WTC11 (cell line): Measurements from ENCODE around the gene SLC8A1. TPM values are rescaled to one million over a fixed set of nuclear protein-coding genes. Genes with fewer than 3 reads are reported as not detected.

Experiments used
- ATAC-seq: fragments of 200-7000 bp; cut with Tn5 transposase; 2 replicates; pipeline ENCODE4 v1.10.0; 2021; ENCODE audit warnings: mild to moderate bottlenecking, moderate library complexity
- CTCF ChIA-PET: fragments of 300-600 bp; sonication (Branson Sonifier 250); formaldehyde crosslinking; loops from one replicate; lab custom pipeline; 2021; ENCODE audit warnings: antibody characterized with exemption; lab: Charles Lee
- POLR2A ChIA-PET: fragments of 350-600 bp; sonication (Branson Sonifier 250); formaldehyde crosslinking; loops from one replicate; lab custom pipeline; 2021; ENCODE audit warnings: antibody characterized with exemption; lab: Charles Lee
- DNase-seq: peaks from one replicate; pipeline ENCODE4 v3.0.0; 2021; ENCODE audit warnings: low spot score
- H3K27ac Mint-ChIP-seq: 2 replicates; pipeline ENCODE4 v1.8.0; 2021; ENCODE audit warnings: mixed read lengths
- H3K27me3 Mint-ChIP-seq: 2 replicates; pipeline ENCODE4 v1.8.0; 2021; ENCODE audit warnings: low read depth, mild to moderate bottlenecking, moderate library complexity, mixed read lengths
- H3K36me3 Mint-ChIP-seq: 2 replicates; pipeline ENCODE4 v1.8.0; 2021; ENCODE audit warnings: mixed read lengths
- H3K4me1 Mint-ChIP-seq: 2 replicates; pipeline ENCODE4 v1.8.0; 2022; ENCODE audit warnings: mixed read lengths
- H3K4me3 Mint-ChIP-seq: 2 replicates; pipeline ENCODE4 v1.8.0; 2021; ENCODE audit warnings: mild to moderate bottlenecking, moderate library complexity, mixed read lengths
- H3K9me3 Mint-ChIP-seq: 2 replicates; pipeline ENCODE4 v1.8.0; 2021; ENCODE audit warnings: mixed read lengths
- CDX4 ChIP-seq: fragments of 250-450 bp; sonication (Bioruptor Pico); IDR thresholded peaks from 2 replicates; pipeline ENCODE4 v1.9.0; 2021; ENCODE audit warnings: moderate library complexity, mild to moderate bottlenecking, inconsistent platforms, borderline replicate concordance
- ELF4 ChIP-seq: sonication (generic); formaldehyde crosslinking; IDR thresholded peaks from 2 replicates; pipeline ENCODE4 v1.8.1; 2022; ENCODE audit warnings: low read depth, mild to moderate bottlenecking, moderate library complexity, missing genetic modification reagents
- FOXJ3 ChIP-seq: sonication (generic); formaldehyde crosslinking; IDR thresholded peaks from 2 replicates; pipeline ENCODE4 v1.9.0; 2021; ENCODE audit warnings: missing genetic modification reagents, mild to moderate bottlenecking, borderline replicate concordance
- FOXK1 ChIP-seq: sonication (generic); formaldehyde crosslinking; IDR thresholded peaks from 2 replicates; pipeline ENCODE4 v1.8.0; 2022; ENCODE audit warnings: mild to moderate bottlenecking, moderate library complexity, missing genetic modification reagents
- FOXP1 ChIP-seq: sonication (generic); formaldehyde crosslinking; IDR thresholded peaks from 2 replicates; pipeline ENCODE4 v1.8.0; 2022; ENCODE audit warnings: missing genetic modification reagents, mild to moderate bottlenecking, moderate library complexity, borderline replicate concordance
- HMGXB4 ChIP-seq: sonication (generic); formaldehyde crosslinking; IDR thresholded peaks from 2 replicates; pipeline ENCODE4 v1.8.1; 2023; ENCODE audit warnings: mild to moderate bottlenecking, moderate library complexity, missing genetic modification reagents
- JUN ChIP-seq: sonication (generic); formaldehyde crosslinking; IDR thresholded peaks from 2 replicates; pipeline ENCODE4 v1.8.0; 2023; ENCODE audit warnings: mild to moderate bottlenecking, missing genetic modification reagents
- MYBL2 ChIP-seq: sonication (generic); formaldehyde crosslinking; IDR thresholded peaks from 2 replicates; pipeline ENCODE4 v1.8.1; 2023; ENCODE audit warnings: mild to moderate bottlenecking, moderate library complexity, missing genetic modification reagents
- NR3C1 ChIP-seq: sonication (generic); formaldehyde crosslinking; conservative IDR thresholded peaks from 2 replicates; pipeline ENCODE4 v1.8.1; 2023; ENCODE audit warnings: low read depth, mild to moderate bottlenecking, missing genetic modification reagents
- SMAD4 ChIP-seq: sonication (generic); formaldehyde crosslinking; IDR thresholded peaks from 2 replicates; pipeline ENCODE4 v1.8.0; 2022; ENCODE audit warnings: mild to moderate bottlenecking, missing genetic modification reagents
- TEAD1 ChIP-seq: sonication (generic); formaldehyde crosslinking; IDR thresholded peaks from 2 replicates; pipeline ENCODE4 v1.8.0; 2022; ENCODE audit warnings: mild to moderate bottlenecking, missing genetic modification reagents
- ZNF263 ChIP-seq: sonication (generic); formaldehyde crosslinking; IDR thresholded peaks from 2 replicates; pipeline ENCODE4 v1.8.1; 2022; ENCODE audit warnings: low read depth, mild to moderate bottlenecking, moderate library complexity, missing genetic modification reagents
- ZNF396 ChIP-seq: fragments of 250-450 bp; sonication (Bioruptor Pico); IDR thresholded peaks from 2 replicates; pipeline ENCODE4 v1.8.0; 2021; ENCODE audit warnings: mild to moderate bottlenecking, moderate library complexity, borderline replicate concordance
- ZNF416 ChIP-seq: fragments of 250-450 bp; sonication (Bioruptor Pico); IDR thresholded peaks from 2 replicates; pipeline ENCODE4 v1.9.0; 2021; ENCODE audit warnings: mild to moderate bottlenecking, inconsistent platforms
- ZNF423 ChIP-seq: fragments of 250-450 bp; sonication (Bioruptor Pico); IDR thresholded peaks from 2 replicates; pipeline ENCODE4 v2.1.2; 2022; ENCODE audit warnings: mild to moderate bottlenecking, moderate library complexity
- ZNF532 ChIP-seq: fragments of 250-450 bp; sonication (Bioruptor Pico); IDR thresholded peaks from 2 replicates; pipeline ENCODE4 v1.9.0; 2021; ENCODE audit warnings: mild to moderate bottlenecking, borderline replicate concordance
- total RNA-seq: library from RNA; stranded (reverse); gene quantifications from 3 replicates; pipeline ENCODE4 v1.2.3, GENCODE V29; 2021
- TF ChIP-seq, protein P1 (sequence below): fragments of 200-600 bp; IDR thresholded peaks from 2 replicates; pipeline ENCODE4 v1.8.0; 2022; ENCODE audit warnings: antibody characterized with exemption
- TF ChIP-seq, protein P2 (sequence below): sonication (generic); formaldehyde crosslinking; conservative IDR thresholded peaks from 2 replicates; pipeline ENCODE4 v1.8.1; 2023; ENCODE audit warnings: mild to moderate bottlenecking, low read depth, missing genetic modification reagents, moderate library complexity

SLC8A1 gene
- total RNA-seq, 1 experiment from 2014 or later, result 2.6 TPM

- CTCF ChIA-PET, result no interaction called here
- Mint-ChIP-seq H3K4me1 (peaks cover 57% of the 10 kb centered on the region), H3K4me3 (no peak overlapping the region), H3K27ac (no peak overlapping the region), H3K9me3 (no peaks in the 10 kb centered on the region), H3K27me3 (peaks cover 9% of the 10 kb centered on the region; the same call in 1 of the 2 replicates), H3K36me3 (no peaks in the 10 kb centered on the region)
- ATAC-seq (no peak), DNase-seq (no peak)
- TF ChIP-seq FOXK1 (CRISPR knock-in tag), result no peak
- POLR2A ChIA-PET, result no interaction called here
Measured at GRCh38 chr2:40148334-40148733, 303.6 kb downstream of the SLC8A1 start.

- ATAC-seq (peak; percentile 40), DNase-seq (no peak)
- POLR2A ChIA-PET, result no interaction called here
- H3K27ac Mint-ChIP-seq, result no peak overlapping the region
- no peaks in the 10 kb centered on the region for H3K36me3 Mint-ChIP-seq
- H3K4me3 Mint-ChIP-seq, result no peak overlapping the region
- H3K27me3 Mint-ChIP-seq, result peaks cover 9% of the 10 kb centered on the region; the same call in 1 of the 2 replicates
- H3K4me1 Mint-ChIP-seq, result peaks cover 66% of the 10 kb centered on the region
- TF ChIP-seq ZNF423 (CRISPR knock-in tag), result peak; percentile 17; the same call in 1 of the 2 replicates
- no peak for TF ChIP-seq FOXP1 (CRISPR knock-in tag)
- TF ChIP-seq, all 79 proteins: peak for 1
- H3K9me3 Mint-ChIP-seq, result no peaks in the 10 kb centered on the region
- CTCF ChIA-PET, result no interaction called here
Measured at GRCh38 chr2:40147360-40147759, 304.5 kb downstream of the SLC8A1 start.

DNA sequence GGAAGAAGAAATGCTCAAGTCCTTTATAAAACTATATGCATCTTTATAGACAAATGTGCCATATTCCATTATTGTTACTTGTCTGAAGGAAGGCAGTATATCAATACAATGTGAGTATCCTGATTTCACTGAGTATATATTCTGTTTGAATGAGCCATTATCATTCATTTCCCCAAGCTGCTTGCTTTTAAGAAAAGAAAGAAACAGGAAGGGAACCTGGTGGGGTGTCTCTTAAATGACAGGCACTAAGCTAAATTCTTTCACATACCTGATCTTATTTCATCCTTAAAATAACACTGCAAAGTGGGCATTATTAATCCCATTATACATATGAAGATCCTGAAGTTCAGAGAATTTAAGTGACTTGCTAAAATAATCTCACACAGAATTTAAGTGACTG, 307.9 kb downstream of the SLC8A1 start:
- POLR2A ChIA-PET, result interaction anchor here (0.7 kb wide), 1 partner anchor 25 kb away, joined by 3 read pairs; no protein-coding TSS in a partner anchor
- H3K36me3 Mint-ChIP-seq, result peaks cover 3% of the 10 kb centered on the region; the same call in 1 of the 2 replicates
- H3K27me3 Mint-ChIP-seq, result peaks cover 9% of the 10 kb centered on the region; the same call in 1 of the 2 replicates
- ATAC-seq (peak; percentile 79), DNase-seq (no peak)
- CTCF ChIA-PET, result interaction anchor here (0.9 to 1.7 kb wide), 4 partner anchors 13 to 230 kb away, joined by 3 to 6 read pairs (median 4); no protein-coding TSS in a partner anchor
- peak overlapping the region; percentile 75 for H3K27ac Mint-ChIP-seq
- H3K4me1 Mint-ChIP-seq, result peaks cover 73% of the 10 kb centered on the region
- peaks cover 12% of the 10 kb centered on the region for H3K9me3 Mint-ChIP-seq
- no peak for TF ChIP-seq ZNF423 (CRISPR knock-in tag)
- no peak for TF ChIP-seq FOXJ3 (CRISPR knock-in tag)
- TF ChIP-seq, protein P1, sequence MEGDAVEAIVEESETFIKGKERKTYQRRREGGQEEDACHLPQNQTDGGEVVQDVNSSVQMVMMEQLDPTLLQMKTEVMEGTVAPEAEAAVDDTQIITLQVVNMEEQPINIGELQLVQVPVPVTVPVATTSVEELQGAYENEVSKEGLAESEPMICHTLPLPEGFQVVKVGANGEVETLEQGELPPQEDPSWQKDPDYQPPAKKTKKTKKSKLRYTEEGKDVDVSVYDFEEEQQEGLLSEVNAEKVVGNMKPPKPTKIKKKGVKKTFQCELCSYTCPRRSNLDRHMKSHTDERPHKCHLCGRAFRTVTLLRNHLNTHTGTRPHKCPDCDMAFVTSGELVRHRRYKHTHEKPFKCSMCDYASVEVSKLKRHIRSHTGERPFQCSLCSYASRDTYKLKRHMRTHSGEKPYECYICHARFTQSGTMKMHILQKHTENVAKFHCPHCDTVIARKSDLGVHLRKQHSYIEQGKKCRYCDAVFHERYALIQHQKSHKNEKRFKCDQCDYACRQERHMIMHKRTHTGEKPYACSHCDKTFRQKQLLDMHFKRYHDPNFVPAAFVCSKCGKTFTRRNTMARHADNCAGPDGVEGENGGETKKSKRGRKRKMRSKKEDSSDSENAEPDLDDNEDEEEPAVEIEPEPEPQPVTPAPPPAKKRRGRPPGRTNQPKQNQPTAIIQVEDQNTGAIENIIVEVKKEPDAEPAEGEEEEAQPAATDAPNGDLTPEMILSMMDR, result no peak
- TF ChIP-seq ZNF396 (CRISPR knock-in tag), result no peak
- TF ChIP-seq ZNF263 (CRISPR knock-in tag), result no peak
- TF ChIP-seq JUN, result no peak
- no peak for TF ChIP-seq MYBL2 (CRISPR knock-in tag)
- TF ChIP-seq ZNF416 (CRISPR knock-in tag), result no peak
- TF ChIP-seq NR3C1 (CRISPR knock-in tag), result no peak
- peak overlapping the region; percentile 42 for H3K4me3 Mint-ChIP-seq

DNA sequence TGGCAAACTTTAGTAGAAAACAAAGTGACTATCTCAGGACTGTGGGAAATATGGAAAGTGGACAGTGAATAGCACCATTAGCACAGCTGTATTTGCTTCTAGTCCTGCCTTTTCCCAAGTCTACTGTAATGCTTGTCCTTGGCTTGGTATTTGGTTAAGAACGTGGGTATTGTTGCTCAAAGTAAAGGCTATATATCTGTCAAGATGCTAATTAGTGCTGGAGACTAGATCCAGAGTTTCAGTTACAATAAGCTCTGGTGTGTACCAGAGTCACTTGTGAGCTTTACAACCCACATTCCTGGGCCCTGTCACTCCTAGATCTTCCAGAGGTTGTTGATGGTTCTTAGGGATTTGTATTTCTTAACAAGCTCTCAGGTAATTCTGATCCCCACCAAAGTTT, 313.6 kb downstream of the SLC8A1 start:
- CTCF ChIA-PET, result no interaction called here
- H3K27me3 Mint-ChIP-seq, result no peaks in the 10 kb centered on the region
- DNase-seq, result no peak
- TF ChIP-seq SMAD4 (CRISPR knock-in tag), result no peak
- no peak for TF ChIP-seq ELF4 (CRISPR knock-in tag)
- no peak for TF ChIP-seq HMGXB4 (CRISPR knock-in tag)
- TF ChIP-seq CDX4 (CRISPR knock-in tag), result no peak
- TF ChIP-seq ZNF532 (CRISPR knock-in tag), result no peak
- TF ChIP-seq, protein P2, sequence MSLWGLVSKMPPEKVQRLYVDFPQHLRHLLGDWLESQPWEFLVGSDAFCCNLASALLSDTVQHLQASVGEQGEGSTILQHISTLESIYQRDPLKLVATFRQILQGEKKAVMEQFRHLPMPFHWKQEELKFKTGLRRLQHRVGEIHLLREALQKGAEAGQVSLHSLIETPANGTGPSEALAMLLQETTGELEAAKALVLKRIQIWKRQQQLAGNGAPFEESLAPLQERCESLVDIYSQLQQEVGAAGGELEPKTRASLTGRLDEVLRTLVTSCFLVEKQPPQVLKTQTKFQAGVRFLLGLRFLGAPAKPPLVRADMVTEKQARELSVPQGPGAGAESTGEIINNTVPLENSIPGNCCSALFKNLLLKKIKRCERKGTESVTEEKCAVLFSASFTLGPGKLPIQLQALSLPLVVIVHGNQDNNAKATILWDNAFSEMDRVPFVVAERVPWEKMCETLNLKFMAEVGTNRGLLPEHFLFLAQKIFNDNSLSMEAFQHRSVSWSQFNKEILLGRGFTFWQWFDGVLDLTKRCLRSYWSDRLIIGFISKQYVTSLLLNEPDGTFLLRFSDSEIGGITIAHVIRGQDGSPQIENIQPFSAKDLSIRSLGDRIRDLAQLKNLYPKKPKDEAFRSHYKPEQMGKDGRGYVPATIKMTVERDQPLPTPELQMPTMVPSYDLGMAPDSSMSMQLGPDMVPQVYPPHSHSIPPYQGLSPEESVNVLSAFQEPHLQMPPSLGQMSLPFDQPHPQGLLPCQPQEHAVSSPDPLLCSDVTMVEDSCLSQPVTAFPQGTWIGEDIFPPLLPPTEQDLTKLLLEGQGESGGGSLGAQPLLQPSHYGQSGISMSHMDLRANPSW (CRISPR knock-in tag), result no peak
- TF ChIP-seq TEAD1 (CRISPR knock-in tag), result no peak

More for the DNA sequence above, 313.6 kb downstream of the SLC8A1 start:
- H3K36me3 Mint-ChIP-seq, result peaks cover 3% of the 10 kb centered on the region; the same call in 1 of the 2 replicates
- H3K4me1 Mint-ChIP-seq, result peaks cover 27% of the 10 kb centered on the region
- POLR2A ChIA-PET, result no interaction called here
- ATAC-seq, result no peak
- no peak overlapping the region for H3K27ac Mint-ChIP-seq
- peaks cover 12% of the 10 kb centered on the region for H3K9me3 Mint-ChIP-seq
- no peak overlapping the region for H3K4me3 Mint-ChIP-seq
